Activated CD4-positive, alpha-beta T cell treated with anti-CD3 and anti-CD28 coated beads for 36 hours (primary cell): ENCODE results near the gene SPATA6. TPM values are rescaled to one million over a fixed set of nuclear protein-coding genes. Genes with fewer than 3 reads are reported as not detected.
"Not testable (repeated sequence)": the region's sequence is repeated elsewhere in the genome, so short reads cannot be mapped to it uniquely, and the experiment has no call there.

Source experiments
- ATAC-seq: fragments of 200-7000 bp; cut with Tn5 transposase; one replicate; pipeline ENCODE4 v1.10.0; 2021; ENCODE audit warnings: mild to moderate bottlenecking, moderate library complexity
- CTCF ChIA-PET: fragments of 350-600 bp; sonication (Branson Sonifier 250); formaldehyde crosslinking; loops from one replicate; lab custom pipeline; 2021; ENCODE audit warnings: antibody characterized with exemption; lab: Charles Lee
- POLR2A ChIA-PET: fragments of 350-600 bp; sonication (Branson Sonifier 250); formaldehyde crosslinking; loops from one replicate; lab custom pipeline; 2021; ENCODE audit warnings: antibody characterized with exemption, inconsistent platforms; lab: Charles Lee
- DNase-seq: peaks from one replicate; pipeline ENCODE4 v3.0.0-alpha.2; 2020
- H3K27ac Mint-ChIP-seq: one replicate; pipeline ENCODE4 v1.8.0; 2021; ENCODE audit warnings: mixed read lengths
- H3K27me3 Mint-ChIP-seq: one replicate; pipeline ENCODE4 v1.8.0; 2021; ENCODE audit warnings: mixed read lengths
- H3K36me3 Mint-ChIP-seq: one replicate; pipeline ENCODE4 v1.8.0; 2021; ENCODE audit warnings: low read depth, mixed read lengths
- H3K4me1 Mint-ChIP-seq: one replicate; pipeline ENCODE4 v1.8.0; 2021; ENCODE audit warnings: mixed read lengths
- H3K4me3 Mint-ChIP-seq: one replicate; pipeline ENCODE4 v1.8.0; 2021; ENCODE audit warnings: mild to moderate bottlenecking, moderate library complexity, mixed read lengths
- H3K9me3 Mint-ChIP-seq: one replicate; pipeline ENCODE4 v1.8.0; 2021; ENCODE audit warnings: low read depth, mixed read lengths
- intact Hi-C, 2 experiments: fragments of 100-400 bp; cut with DNase I in 1 of 2; cut with micrococcal nuclease in 1 of 2; formaldehyde crosslinking; loops; one replicate each; pipeline versions ENCODE4 v1.14.2 to v1.15.1; 2022 to 2024; cut with DNase I, micrococcal nuclease
- total RNA-seq, 2 experiments: library from RNA; stranded (reverse); gene quantifications; one replicate each; pipeline ENCODE4 v1.2.3, GENCODE V29; 2021

Gene SPATA6
- total RNA-seq, 2 experiments from 2014 or later: 2.8 to 3.3 TPM

GRCh38 chr1:48448932-48449331 is 23.1 kb downstream of the SPATA6 start:
- Mint-ChIP-seq H3K27me3 (no peaks in the 10 kb centered on the region), H3K4me1 (no peaks in the 10 kb centered on the region), H3K9me3 (peaks cover 4% of the 10 kb centered on the region), H3K36me3 (peaks cover 3% of the 10 kb centered on the region), H3K4me3 (no peak overlapping the region), H3K27ac (no peak overlapping the region)
- intact Hi-C loops: no loop called here
- ChIA-PET POLR2A (no interaction called here), CTCF (interaction anchor here (0.7 kb wide), 1 partner anchor 895 kb away, joined by 3 read pairs; no protein-coding TSS in a partner anchor)
- DNase-seq: no peak
- no peak for ATAC-seq

- H3K4me1 Mint-ChIP-seq, intact Hi-C loops, H3K9me3 Mint-ChIP-seq, H3K36me3 Mint-ChIP-seq, DNase-seq, CTCF ChIA-PET, H3K27ac Mint-ChIP-seq, H3K27me3 Mint-ChIP-seq, POLR2A ChIA-PET, H3K4me3 Mint-ChIP-seq, ATAC-seq: not testable (repeated sequence)
Measured at GRCh38 chr1:48444186-48444585, 27.8 kb downstream of the SPATA6 start.

- POLR2A ChIA-PET: no interaction called here
- DNase-seq (no peak), ATAC-seq (no peak)
- no peak overlapping the region for H3K4me3 Mint-ChIP-seq
- intact Hi-C loops: no loop called here
- no peak overlapping the region for H3K27ac Mint-ChIP-seq
- H3K36me3 Mint-ChIP-seq: peaks cover 6% of the 10 kb centered on the region
- peaks cover 8% of the 10 kb centered on the region for H3K9me3 Mint-ChIP-seq
- no peaks in the 10 kb centered on the region for H3K4me1 Mint-ChIP-seq
- CTCF ChIA-PET: no interaction called here
- no peaks in the 10 kb centered on the region for H3K27me3 Mint-ChIP-seq
Measured at GRCh38 chr1:48442864-48443619, 29.0 kb downstream of the SPATA6 start.

- H3K27me3 Mint-ChIP-seq, intact Hi-C loops, CTCF ChIA-PET: not testable (repeated sequence)
Measured at GRCh38 chr1:48440786-48441185, 31.2 kb downstream of the SPATA6 start.

GRCh38 chr1:48439380-48439779 is 32.6 kb downstream of the SPATA6 start:
- ChIA-PET POLR2A (no interaction called here), CTCF (no interaction called here)
- H3K4me1 Mint-ChIP-seq: no peaks in the 10 kb centered on the region
- no peak for DNase-seq
- H3K36me3 Mint-ChIP-seq: peaks cover 6% of the 10 kb centered on the region
- peaks cover 6% of the 10 kb centered on the region for H3K9me3 Mint-ChIP-seq
- H3K27me3 Mint-ChIP-seq: no peaks in the 10 kb centered on the region
- intact Hi-C loops: no loop called here
- ATAC-seq: no peak
- H3K27ac Mint-ChIP-seq: no peak overlapping the region
- H3K4me3 Mint-ChIP-seq: no peak overlapping the region

More at GRCh38 chr1:48440786-48441185, 31.2 kb downstream of the SPATA6 start:
- H3K36me3 Mint-ChIP-seq, H3K4me3 Mint-ChIP-seq, H3K9me3 Mint-ChIP-seq, H3K27ac Mint-ChIP-seq, ATAC-seq, DNase-seq, H3K4me1 Mint-ChIP-seq, POLR2A ChIA-PET: not testable (repeated sequence)

- POLR2A ChIA-PET, CTCF ChIA-PET, H3K36me3 Mint-ChIP-seq, H3K27ac Mint-ChIP-seq, H3K4me1 Mint-ChIP-seq, DNase-seq, ATAC-seq, H3K4me3 Mint-ChIP-seq, H3K9me3 Mint-ChIP-seq, intact Hi-C loops, H3K27me3 Mint-ChIP-seq: not testable (repeated sequence)
Measured at GRCh38 chr1:48437379-48437778, 34.6 kb downstream of the SPATA6 start.

GRCh38 chr1:48435312-48436002 is 36.5 kb downstream of the SPATA6 start:
- CTCF ChIA-PET, H3K4me1 Mint-ChIP-seq, H3K36me3 Mint-ChIP-seq, intact Hi-C loops, ATAC-seq, H3K4me3 Mint-ChIP-seq, DNase-seq, H3K27ac Mint-ChIP-seq, POLR2A ChIA-PET, H3K9me3 Mint-ChIP-seq, H3K27me3 Mint-ChIP-seq: not testable (repeated sequence)

GRCh38 chr1:48430832-48431231 is 41.2 kb downstream of the SPATA6 start:
- H3K27ac Mint-ChIP-seq: no peak overlapping the region
- DNase-seq (no peak), ATAC-seq (no peak)
- H3K4me1 Mint-ChIP-seq: no peaks in the 10 kb centered on the region
- H3K9me3 Mint-ChIP-seq: no peaks in the 10 kb centered on the region
- ChIA-PET CTCF (no interaction called here), POLR2A (no interaction called here)
- H3K36me3 Mint-ChIP-seq: no peaks in the 10 kb centered on the region
- intact Hi-C loops: no loop called here
- H3K4me3 Mint-ChIP-seq: no peak overlapping the region
- peaks cover 2% of the 10 kb centered on the region for H3K27me3 Mint-ChIP-seq

GRCh38 chr1:48422009-48422408 is 50.0 kb downstream of the SPATA6 start:
- intact Hi-C loops: no loop called here
- no peaks in the 10 kb centered on the region for H3K36me3 Mint-ChIP-seq
- no peaks in the 10 kb centered on the region for H3K4me1 Mint-ChIP-seq
- no peak overlapping the region for H3K27ac Mint-ChIP-seq
- H3K4me3 Mint-ChIP-seq: no peak overlapping the region
- POLR2A ChIA-PET: no interaction called here
- ATAC-seq (no peak), DNase-seq (no peak)
- H3K27me3 Mint-ChIP-seq: no peaks in the 10 kb centered on the region
- CTCF ChIA-PET: no interaction called here
- H3K9me3 Mint-ChIP-seq: no peaks in the 10 kb centered on the region

- H3K27me3 Mint-ChIP-seq: no peaks in the 10 kb centered on the region
- H3K36me3 Mint-ChIP-seq: no peaks in the 10 kb centered on the region
- ChIA-PET POLR2A (no interaction called here), CTCF (no interaction called here)
- H3K4me1 Mint-ChIP-seq: no peaks in the 10 kb centered on the region
- H3K27ac Mint-ChIP-seq: no peak overlapping the region
- no peak for DNase-seq
- no peaks in the 10 kb centered on the region for H3K9me3 Mint-ChIP-seq
- intact Hi-C loops: no loop called here
- H3K4me3 Mint-ChIP-seq: no peak overlapping the region
- ATAC-seq: no peak
Measured at GRCh38 chr1:48418742-48419141, 53.3 kb downstream of the SPATA6 start.

GRCh38 chr1:48415050-48415449 is 57.0 kb downstream of the SPATA6 start:
- Mint-ChIP-seq H3K4me1 (no peaks in the 10 kb centered on the region), H3K36me3 (no peaks in the 10 kb centered on the region), H3K9me3 (no peaks in the 10 kb centered on the region), H3K27ac (no peak overlapping the region), H3K27me3 (no peaks in the 10 kb centered on the region), H3K4me3 (no peak overlapping the region)
- POLR2A ChIA-PET: no interaction called here
- CTCF ChIA-PET: no interaction called here
- intact Hi-C loops: no loop called here
- DNase-seq (no peak), ATAC-seq (no peak)

GRCh38 chr1:48414264-48414663 is 57.7 kb downstream of the SPATA6 start:
- Mint-ChIP-seq H3K4me3 (no peak overlapping the region), H3K4me1 (no peaks in the 10 kb centered on the region), H3K27me3 (no peaks in the 10 kb centered on the region), H3K36me3 (no peaks in the 10 kb centered on the region), H3K9me3 (no peaks in the 10 kb centered on the region), H3K27ac (no peak overlapping the region)
- ATAC-seq (no peak), DNase-seq (no peak)
- POLR2A ChIA-PET: no interaction called here
- intact Hi-C loops: no loop called here
- CTCF ChIA-PET: no interaction called here
